ENCODE data around the gene VTN. TPM values are rescaled to one million over a fixed set of nuclear protein-coding genes. Genes with fewer than 3 reads are reported as not detected.

VTN gene, protein sequence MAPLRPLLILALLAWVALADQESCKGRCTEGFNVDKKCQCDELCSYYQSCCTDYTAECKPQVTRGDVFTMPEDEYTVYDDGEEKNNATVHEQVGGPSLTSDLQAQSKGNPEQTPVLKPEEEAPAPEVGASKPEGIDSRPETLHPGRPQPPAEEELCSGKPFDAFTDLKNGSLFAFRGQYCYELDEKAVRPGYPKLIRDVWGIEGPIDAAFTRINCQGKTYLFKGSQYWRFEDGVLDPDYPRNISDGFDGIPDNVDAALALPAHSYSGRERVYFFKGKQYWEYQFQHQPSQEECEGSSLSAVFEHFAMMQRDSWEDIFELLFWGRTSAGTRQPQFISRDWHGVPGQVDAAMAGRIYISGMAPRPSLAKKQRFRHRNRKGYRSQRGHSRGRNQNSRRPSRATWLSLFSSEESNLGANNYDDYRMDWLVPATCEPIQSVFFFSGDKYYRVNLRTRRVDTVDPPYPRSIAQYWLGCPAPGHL
- total RNA-seq: 40.4 TPM
- long read RNA-seq, transcript VTN-201 (8 exons, 2,149 nt): major isoform, 116 of 131 reads
- long read RNA-seq, partial matches to known transcripts: 10 of 131 reads
- long read RNA-seq, other reads (novel, unspliced or antisense): 5 of 131 reads

DNA sequence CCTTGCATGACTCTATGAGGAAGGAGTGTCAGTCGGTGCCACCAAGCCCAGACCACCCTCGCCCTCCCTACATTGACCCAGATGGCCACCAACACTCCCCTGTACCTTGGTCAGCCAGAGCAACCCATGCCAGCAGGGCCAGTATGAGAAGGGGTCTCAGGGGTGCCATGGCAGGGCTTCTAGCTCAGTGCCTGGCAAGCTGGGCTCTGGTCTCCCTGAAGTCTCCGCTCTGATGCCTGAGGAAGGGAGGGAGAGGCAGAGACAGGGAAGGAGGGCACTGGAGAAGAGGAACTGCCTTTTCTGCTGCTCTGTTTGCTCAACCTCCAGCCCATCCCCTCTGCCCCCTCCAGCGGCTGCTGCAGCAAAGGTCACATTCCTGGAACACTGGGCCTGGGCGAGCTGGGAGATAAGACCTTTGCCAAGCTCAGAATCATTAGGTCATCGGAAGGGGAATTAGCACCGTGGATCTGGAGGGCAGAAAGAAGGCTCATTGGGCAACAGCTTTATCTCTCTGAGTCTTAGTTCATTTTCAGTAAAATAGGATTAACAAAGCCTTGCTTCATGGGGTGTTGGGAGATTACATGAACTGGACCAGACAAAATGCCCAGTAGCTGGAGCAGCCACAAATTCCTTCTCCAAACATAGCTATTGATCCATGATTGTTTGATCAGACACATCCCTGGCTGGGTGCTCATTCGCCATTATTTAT is at the start of gene VTN:
VTN (minus strand) TSS at position 273 of the 709 bp plus-strand sequence; CDS start at position 169, 104 bp downstream.
- intact Hi-C loops (cut with micrococcal nuclease): no loop called here
- peak; percentile 46 for DNase-seq
- H3K9me3 ChIP-seq (replicated peaks): no peaks in the 10 kb centered on the region

GRCh38 chr17:28416703-28417311 is 46.7 kb upstream of the VTN start:
- no peaks in the 10 kb centered on the region for H3K36me3 ChIP-seq
- no peak overlapping the region for H3K4me3 ChIP-seq
- H3K27ac ChIP-seq (replicated peaks): no peak overlapping the region
- H3K4me1 ChIP-seq: peaks cover 5% of the 10 kb centered on the region
- intact Hi-C loops (cut with micrococcal nuclease): no loop called here
- TF ChIP-seq, protein P1, sequence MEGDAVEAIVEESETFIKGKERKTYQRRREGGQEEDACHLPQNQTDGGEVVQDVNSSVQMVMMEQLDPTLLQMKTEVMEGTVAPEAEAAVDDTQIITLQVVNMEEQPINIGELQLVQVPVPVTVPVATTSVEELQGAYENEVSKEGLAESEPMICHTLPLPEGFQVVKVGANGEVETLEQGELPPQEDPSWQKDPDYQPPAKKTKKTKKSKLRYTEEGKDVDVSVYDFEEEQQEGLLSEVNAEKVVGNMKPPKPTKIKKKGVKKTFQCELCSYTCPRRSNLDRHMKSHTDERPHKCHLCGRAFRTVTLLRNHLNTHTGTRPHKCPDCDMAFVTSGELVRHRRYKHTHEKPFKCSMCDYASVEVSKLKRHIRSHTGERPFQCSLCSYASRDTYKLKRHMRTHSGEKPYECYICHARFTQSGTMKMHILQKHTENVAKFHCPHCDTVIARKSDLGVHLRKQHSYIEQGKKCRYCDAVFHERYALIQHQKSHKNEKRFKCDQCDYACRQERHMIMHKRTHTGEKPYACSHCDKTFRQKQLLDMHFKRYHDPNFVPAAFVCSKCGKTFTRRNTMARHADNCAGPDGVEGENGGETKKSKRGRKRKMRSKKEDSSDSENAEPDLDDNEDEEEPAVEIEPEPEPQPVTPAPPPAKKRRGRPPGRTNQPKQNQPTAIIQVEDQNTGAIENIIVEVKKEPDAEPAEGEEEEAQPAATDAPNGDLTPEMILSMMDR (IDR thresholded peaks at IDR 0.05; ENCODE audit: borderline replicate concordance): peak; percentile 76
- peaks cover 25% of the 10 kb centered on the region for H3K27me3 ChIP-seq (ENCODE audit: low read depth)
- DNase-seq: no peak
- H3K9me3 ChIP-seq (replicated peaks): no peaks in the 10 kb centered on the region

More for the DNA sequence above, at the start of gene VTN:
- peak within 1 kb of the TSS; percentile 76 for H3K4me3 ChIP-seq
- peaks cover 37% of the 10 kb centered on the region for H3K4me1 ChIP-seq
- TF ChIP-seq, protein P1 (IDR thresholded peaks at IDR 0.05; ENCODE audit: borderline replicate concordance): no peak
- no peaks in the 10 kb centered on the region for H3K27me3 ChIP-seq (ENCODE audit: low read depth)
- H3K36me3 ChIP-seq: no peaks in the 10 kb centered on the region
- peak within 1 kb of the TSS; percentile 76 for H3K27ac ChIP-seq (replicated peaks)

DNA sequence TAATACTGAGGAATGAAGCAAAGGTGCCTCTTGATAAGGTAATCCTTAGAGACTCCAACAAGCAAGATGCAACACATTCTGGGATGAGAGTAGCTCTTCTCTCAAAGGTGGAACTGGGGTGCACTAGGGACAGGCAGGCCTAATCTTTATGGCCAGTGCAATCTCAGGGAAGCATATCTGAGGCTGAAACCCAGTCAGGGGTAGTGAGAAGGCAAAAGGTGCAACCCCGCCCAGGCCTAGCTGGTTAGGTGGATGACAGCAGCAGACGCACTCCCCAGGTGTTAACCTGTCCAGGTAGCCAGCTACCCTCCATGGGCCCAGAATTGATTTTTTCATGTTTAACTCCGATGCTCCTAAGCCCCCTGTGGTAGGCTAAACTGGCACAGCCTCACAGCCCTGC is 45.8 kb upstream of the VTN start:
- Histone ChIP-seq H3K9me3 (replicated peaks) (no peaks in the 10 kb centered on the region), H3K4me3 (no peak overlapping the region), H3K27ac (replicated peaks) (no peak overlapping the region), H3K27me3 (ENCODE audit: low read depth) (peaks cover 33% of the 10 kb centered on the region), H3K4me1 (peaks cover 5% of the 10 kb centered on the region), H3K36me3 (no peaks in the 10 kb centered on the region)
- TF ChIP-seq, protein P1 (IDR thresholded peaks at IDR 0.05; ENCODE audit: borderline replicate concordance): no peak
- intact Hi-C loops (cut with micrococcal nuclease): no loop called here
- DNase-seq: no peak

DNA sequence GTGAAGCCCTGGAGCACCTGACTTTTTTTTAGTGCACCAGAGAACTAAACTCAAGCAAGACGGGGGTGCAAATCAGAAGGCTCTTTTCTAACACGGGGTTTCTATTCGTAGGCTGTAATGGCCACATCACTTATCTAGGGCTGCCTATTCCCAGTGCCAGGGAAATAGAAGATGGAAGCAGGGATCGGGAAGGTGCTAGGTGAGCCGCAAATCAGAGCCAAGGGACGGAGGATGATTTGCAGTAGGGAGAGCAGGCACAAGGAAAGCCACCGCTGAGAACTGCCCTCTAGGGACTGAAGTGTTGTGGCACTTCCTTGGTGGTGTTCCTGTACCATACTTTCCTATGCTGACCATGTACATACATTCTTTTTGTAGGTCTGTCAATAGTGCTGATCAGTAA is 43.7 kb upstream of the VTN start:
- peaks cover 32% of the 10 kb centered on the region for H3K27me3 ChIP-seq (ENCODE audit: low read depth)
- intact Hi-C loops (cut with micrococcal nuclease): no loop called here
- H3K4me3 ChIP-seq: no peak overlapping the region

More for the DNA sequence above, 43.7 kb upstream of the VTN start:
- H3K36me3 ChIP-seq: no peaks in the 10 kb centered on the region
- no peak for DNase-seq
- TF ChIP-seq, protein P1 (IDR thresholded peaks at IDR 0.05; ENCODE audit: borderline replicate concordance): no peak
- no peaks in the 10 kb centered on the region for H3K9me3 ChIP-seq (replicated peaks)
- H3K4me1 ChIP-seq: peaks cover 5% of the 10 kb centered on the region
- H3K27ac ChIP-seq (replicated peaks): no peak overlapping the region

Measured in left ventricle myocardium inferior (tissue), 1 donor.